GM13976 (cell line): ENCODE data around the gene ZNF711.
"Not testable (repeated sequence)": the region's sequence is repeated elsewhere in the genome, so short reads cannot be mapped to it uniquely, and the experiment has no call there.

ENCODE experiments used
- DNase-seq: peaks from one replicate; pipeline ENCODE4 v3.0.0; 2012; ENCODE audit warnings: low spot score
- in situ Hi-C: fragments of 300-500 bp; cut with MboI; formaldehyde crosslinking; loops from one replicate; pipeline ENCODE4 v1.12.0; 2022; ENCODE audit warnings: low sequenced_read_pairs, mixed read lengths, inconsistent platforms; ENCODE audit not compliant: unreplicated experiment
- TF ChIP-seq, protein P1 (sequence below): IDR thresholded peaks from 2 replicates; pipeline ENCODE4 v1.5.1; 2012; ENCODE audit warnings: borderline replicate concordance, mild to moderate bottlenecking; ENCODE audit not compliant: insufficient read depth; ENCODE audit errors: extremely low read depth, missing control alignments, control extremely low read depth

ZNF711 gene

GRCh38 chrX:85223359-85223758, 20.4 kb upstream of the ZNF711 start:
- TF ChIP-seq, protein P1, sequence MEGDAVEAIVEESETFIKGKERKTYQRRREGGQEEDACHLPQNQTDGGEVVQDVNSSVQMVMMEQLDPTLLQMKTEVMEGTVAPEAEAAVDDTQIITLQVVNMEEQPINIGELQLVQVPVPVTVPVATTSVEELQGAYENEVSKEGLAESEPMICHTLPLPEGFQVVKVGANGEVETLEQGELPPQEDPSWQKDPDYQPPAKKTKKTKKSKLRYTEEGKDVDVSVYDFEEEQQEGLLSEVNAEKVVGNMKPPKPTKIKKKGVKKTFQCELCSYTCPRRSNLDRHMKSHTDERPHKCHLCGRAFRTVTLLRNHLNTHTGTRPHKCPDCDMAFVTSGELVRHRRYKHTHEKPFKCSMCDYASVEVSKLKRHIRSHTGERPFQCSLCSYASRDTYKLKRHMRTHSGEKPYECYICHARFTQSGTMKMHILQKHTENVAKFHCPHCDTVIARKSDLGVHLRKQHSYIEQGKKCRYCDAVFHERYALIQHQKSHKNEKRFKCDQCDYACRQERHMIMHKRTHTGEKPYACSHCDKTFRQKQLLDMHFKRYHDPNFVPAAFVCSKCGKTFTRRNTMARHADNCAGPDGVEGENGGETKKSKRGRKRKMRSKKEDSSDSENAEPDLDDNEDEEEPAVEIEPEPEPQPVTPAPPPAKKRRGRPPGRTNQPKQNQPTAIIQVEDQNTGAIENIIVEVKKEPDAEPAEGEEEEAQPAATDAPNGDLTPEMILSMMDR, result no peak
- in situ Hi-C loops, result no loop called here
- no peak for DNase-seq

DNA sequence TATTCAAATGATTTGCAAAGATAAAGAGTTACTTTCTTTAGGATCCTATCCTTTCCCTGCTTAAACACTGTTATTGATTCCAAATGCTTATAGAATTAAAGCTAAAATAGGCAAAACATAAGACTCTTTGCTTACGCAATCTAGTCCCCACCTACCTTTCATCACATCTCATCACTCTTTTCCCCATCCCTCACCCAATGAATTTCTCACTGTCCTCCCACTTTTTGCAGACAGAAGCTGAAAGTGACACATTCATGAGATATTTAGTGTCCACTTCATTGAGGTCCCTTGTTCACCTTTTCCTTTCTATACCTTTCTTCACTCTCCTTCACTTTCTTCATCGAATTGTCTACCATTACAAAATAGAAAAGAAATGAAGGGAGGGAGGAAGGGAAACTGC, 636 bp upstream of the ZNF711 start:
- in situ Hi-C loops, result no loop called here
- TF ChIP-seq, protein P1, result no peak
- no peak for DNase-seq

GRCh38 chrX:85244450-85245211, 840 bp downstream of the ZNF711 start:
- DNase-seq, result peak; percentile 23
- TF ChIP-seq, protein P1, result no peak
- in situ Hi-C loops, result no loop called here

DNA sequence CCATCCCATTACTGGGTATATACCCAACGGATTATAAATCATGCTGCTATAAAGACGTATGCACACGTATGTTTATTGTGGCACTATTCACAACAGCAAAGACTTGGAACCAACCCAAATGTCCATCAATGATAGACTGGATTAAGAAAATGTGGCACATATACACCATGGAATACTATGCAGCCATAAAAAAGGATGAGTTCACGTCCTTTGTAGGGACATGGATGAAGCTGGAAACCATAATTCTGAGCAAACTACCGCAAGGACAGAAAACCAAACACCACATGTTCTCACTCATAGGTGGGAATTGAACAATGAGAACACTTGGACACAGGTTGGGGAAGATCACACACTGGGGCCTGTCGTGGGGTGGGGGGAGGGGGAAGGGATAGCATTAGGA, 41.5 kb downstream of the ZNF711 start:
- DNase-seq, in situ Hi-C loops: not testable (repeated sequence)

- no peak for DNase-seq
- in situ Hi-C loops, result no loop called here
- TF ChIP-seq, protein P1, result no peak
These were observed 45.4 kb downstream of the ZNF711 start for GRCh38 chrX:85288992-85289723.

DNA sequence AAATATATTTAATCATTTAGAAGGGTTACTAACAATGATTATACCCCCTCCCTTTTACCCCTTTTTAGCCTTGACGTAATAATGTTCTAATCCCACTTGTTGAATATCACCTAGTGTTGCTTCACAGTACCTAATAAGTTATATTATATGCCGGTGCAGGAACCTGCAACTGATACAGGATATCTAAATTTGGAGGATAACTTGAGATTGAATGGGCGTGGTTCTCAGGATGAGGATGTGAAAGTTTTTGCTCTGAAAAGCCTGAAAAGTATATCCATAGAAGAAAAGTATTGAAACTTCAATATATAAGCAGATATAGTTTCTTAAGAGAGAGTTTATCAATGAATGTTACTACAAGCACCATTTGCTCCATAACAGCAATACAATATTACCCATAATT, 59.8 kb downstream of the ZNF711 start:
- DNase-seq, result no peak
- TF ChIP-seq, protein P1, result no peak
- in situ Hi-C loops, result no loop called here

GRCh38 chrX:85309717-85310116, 65.9 kb downstream of the ZNF711 start:
- in situ Hi-C loops, result no loop called here
- DNase-seq, result no peak
- TF ChIP-seq, protein P1, result no peak

DNA sequence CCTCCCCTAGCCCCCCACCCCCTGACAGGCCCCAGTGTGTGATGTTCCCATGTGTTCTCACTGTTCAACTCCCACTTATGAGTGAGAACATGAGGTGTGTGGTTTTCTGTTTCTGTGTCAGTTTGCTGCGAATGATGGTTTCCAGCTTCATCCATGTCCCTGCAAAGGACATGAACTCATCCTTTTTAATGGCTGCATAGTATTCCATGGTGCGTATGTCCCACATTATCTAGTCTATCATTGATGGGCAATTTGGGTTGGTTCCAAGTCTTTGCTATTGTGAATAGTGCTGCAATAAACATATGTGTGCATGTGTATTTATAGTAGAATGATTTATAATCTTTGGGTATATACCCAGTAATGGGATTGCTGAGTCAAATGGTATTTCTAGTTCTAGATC, 67.6 kb downstream of the ZNF711 start:
- DNase-seq, in situ Hi-C loops: not testable (repeated sequence)
